Neural cell (in vitro differentiated cells): ENCODE data around the gene DOCK4. TPM values are rescaled to one million over a fixed set of nuclear protein-coding genes. Genes with fewer than 3 reads are reported as not detected.

Source experiments
- H2AFZ ChIP-seq: fragments of 200-600, 300-800 bp; sonication (generic), shearing (Covaris generic); 2 replicates; pipeline ENCODE4 v1.6.0; 2014; ENCODE audit warnings: low read depth, mild to moderate bottlenecking, antibody characterized with exemption, low read length, moderate library complexity
- H3F3A ChIP-seq: fragments of 200-600 bp; shearing (Covaris generic); 2 replicates; pipeline ENCODE4 v1.6.1; 2016; ENCODE audit warnings: mild to moderate bottlenecking, moderate library complexity, mixed read lengths, antibody characterized with exemption, low read length; ENCODE audit not compliant: insufficient read depth, poor library complexity, severe bottlenecking
- H3K27ac ChIP-seq: fragments of 200-600, 300-800 bp; sonication (generic), shearing (Covaris generic); 2 replicates; pipeline ENCODE4 v1.5.1; 2014; ENCODE audit warnings: mild to moderate bottlenecking, low read length, moderate library complexity
- H3K27me3 ChIP-seq: fragments of 300-800, 200-600 bp; sonication (generic), shearing (Covaris generic); 2 replicates; pipeline ENCODE4 v1.6.0; 2014; ENCODE audit warnings: mild to moderate bottlenecking, low read depth, low read length, moderate library complexity; ENCODE audit not compliant: insufficient read depth
- H3K36me3 ChIP-seq: fragments of 300-800, 200-600 bp; sonication (generic), shearing (Covaris generic); 2 replicates; pipeline ENCODE4 v1.5.1; 2014; ENCODE audit warnings: mild to moderate bottlenecking, antibody characterized with exemption, low read length, moderate library complexity; ENCODE audit not compliant: insufficient read depth
- H3K4me2 ChIP-seq: fragments of 300-800, 200-600 bp; sonication (generic), shearing (Covaris generic); 2 replicates; pipeline ENCODE4 v1.6.0; 2014; ENCODE audit warnings: mild to moderate bottlenecking, low read length
- H3K4me3 ChIP-seq: fragments of 300-800, 200-600 bp; sonication (generic), shearing (Covaris generic); 2 replicates; pipeline ENCODE4 v1.5.1; 2014; ENCODE audit warnings: mild to moderate bottlenecking, low read length, moderate library complexity
- H3K79me2 ChIP-seq: fragments of 200-600 bp; shearing (Covaris generic); replicated peaks from 2 replicates; pipeline ENCODE4 v1.6.0; 2014; ENCODE audit warnings: mild to moderate bottlenecking, low read length, moderate library complexity; ENCODE audit not compliant: insufficient read depth
- H3K9ac ChIP-seq: fragments of 300-800, 200-600 bp; sonication (generic), shearing (Covaris generic); 2 replicates; pipeline ENCODE4 v1.6.1; 2016; ENCODE audit warnings: mild to moderate bottlenecking, low read length, mixed read lengths
- H3K9me2 ChIP-seq: fragments of 200-600 bp; shearing (Covaris generic); 2 replicates; pipeline ENCODE4 v1.6.1; 2016; ENCODE audit warnings: mild to moderate bottlenecking, low read length, mixed read lengths; ENCODE audit not compliant: insufficient read depth
- H3K9me3 ChIP-seq: fragments of 200-600, 300-800 bp; sonication (generic), shearing (Covaris generic); 2 replicates; pipeline ENCODE4 v1.6.1; 2016; ENCODE audit warnings: mild to moderate bottlenecking, mixed run types, low read length, moderate library complexity, mixed read lengths
- H4K20me1 ChIP-seq: fragments of 200-600 bp; shearing (Covaris generic); 2 replicates; pipeline ENCODE4 v1.6.1; 2016; ENCODE audit warnings: mild to moderate bottlenecking, mixed run types; ENCODE audit not compliant: insufficient read depth
- CTCF ChIP-seq: fragments of 450-650 bp; IDR thresholded peaks from 2 replicates; pipeline ENCODE4 v1.5.1; 2014; ENCODE audit warnings: antibody characterized with exemption, mild to moderate bottlenecking, moderate library complexity; ENCODE audit not compliant: poor library complexity, severe bottlenecking
- EP300 ChIP-seq: fragments of 450-650 bp; conservative IDR thresholded peaks from 2 replicates; pipeline ENCODE4 v1.6.1; 2014; ENCODE audit warnings: antibody characterized with exemption, mild to moderate bottlenecking, moderate library complexity; ENCODE audit not compliant: poor library complexity, severe bottlenecking
- EZH2 ChIP-seq: fragments of 200-600, 300-800 bp; shearing (Covaris generic), sonication (generic); IDR thresholded peaks from 2 replicates; pipeline ENCODE4 v1.6.1; 2014; ENCODE audit warnings: antibody characterized with exemption, low read length, borderline replicate concordance, mild to moderate bottlenecking; ENCODE audit not compliant: insufficient read depth, poor library complexity, severe bottlenecking
- MXI1 ChIP-seq: fragments of 450-650 bp; conservative IDR thresholded peaks from 2 replicates; pipeline ENCODE4 v1.6.1; 2014; ENCODE audit warnings: antibody characterized with exemption, mild to moderate bottlenecking; ENCODE audit not compliant: poor library complexity, severe bottlenecking
- POLR2AphosphoS5 ChIP-seq: IDR thresholded peaks from 2 replicates; pipeline ENCODE4 v1.6.1; 2012
- RAD21 ChIP-seq: fragments of 450-650 bp; conservative IDR thresholded peaks from 2 replicates; pipeline ENCODE4 v1.6.1; 2014; ENCODE audit warnings: antibody characterized with exemption, mild to moderate bottlenecking, moderate library complexity
- REST ChIP-seq: IDR thresholded peaks from 2 replicates; pipeline ENCODE4 v1.6.1; 2012; ENCODE audit warnings: borderline replicate concordance
- SMC3 ChIP-seq: fragments of 450-650 bp; conservative IDR thresholded peaks from 2 replicates; pipeline ENCODE4 v1.6.1; 2014; ENCODE audit warnings: antibody characterized with exemption, mild to moderate bottlenecking, moderate library complexity; ENCODE audit not compliant: poor library complexity
- TAF1 ChIP-seq: IDR thresholded peaks from 2 replicates; pipeline ENCODE4 v1.6.1; 2012; ENCODE audit warnings: low read depth
- polyA minus RNA-seq: library from RNA; depleted of rRNA, polyadenylated mRNA; stranded (reverse); fragments of >200 nt; gene quantifications from 2 replicates; pipeline ENCODE4 v1.2.3, GENCODE V29; 2014
- polyA plus RNA-seq: library from polyadenylated mRNA; depleted of rRNA; stranded (reverse); fragments of >200 nt; gene quantifications from 2 replicates; pipeline ENCODE4 v1.2.3, GENCODE V29; 2014

DOCK4 gene
- polyA plus RNA-seq (24.3 and 28.1 TPM in 2 replicates), polyA minus RNA-seq (93.7 and 135 TPM in 2 replicates)

GRCh38 chr7:112206238-112206990 is at the start of gene DOCK4, which contains the start of gene ZNF277:
Gene DOCK4, minus strand, starts transcription at chr7:112206399. Its CDS starts 261 bp downstream, at chr7:112206138.
Gene ZNF277, plus strand, starts transcription at chr7:112206695. Its CDS starts 22 bp downstream, at chr7:112206717.
- H3K9me2 ChIP-seq = no peaks in the 10 kb centered on the region
- H3K9ac ChIP-seq = peak within 1 kb of the TSS; percentile 91
- H3K27me3 ChIP-seq = no peaks in the 10 kb centered on the region
- peaks cover 64% of the 10 kb centered on the region for H3K79me2 ChIP-seq
- peak within 1 kb of the TSS; percentile 82 for H3K27ac ChIP-seq
- H4K20me1 ChIP-seq = no peaks in the 10 kb centered on the region
- H2AFZ ChIP-seq = peak within 1 kb of the TSS; percentile 100
- H3K9me3 ChIP-seq = no peaks in the 10 kb centered on the region
- TF ChIP-seq CTCF (peak; percentile 21), POLR2AphosphoS5 (peak; percentile 60), REST (peak; percentile 84), TAF1 (peak; percentile 82), SMC3 (peak; percentile 49), RAD21 (no peak), MXI1 (peak; percentile 95), EZH2 (no peak), EP300 (peak; percentile 7)
- H3K4me3 ChIP-seq = peak within 1 kb of the TSS; percentile 97
- peak within 1 kb of the TSS; percentile 84 for H3K4me2 ChIP-seq
- H3K36me3 ChIP-seq = no peaks in the 10 kb centered on the region
- H3F3A ChIP-seq = no peaks in the 10 kb centered on the region

GRCh38 chr7:112255388-112255720 is 49.2 kb upstream of the DOCK4 start:
- H3K9me2 ChIP-seq = no peaks in the 10 kb centered on the region
- H3K9ac ChIP-seq = no peak overlapping the region
- no peaks in the 10 kb centered on the region for H3K27me3 ChIP-seq
- H3K4me3 ChIP-seq = no peak overlapping the region
- peaks cover 8% of the 10 kb centered on the region for H3K79me2 ChIP-seq
- no peak overlapping the region for H3K4me2 ChIP-seq
- no peaks in the 10 kb centered on the region for H3K36me3 ChIP-seq
- no peaks in the 10 kb centered on the region for H3F3A ChIP-seq
- no peaks in the 10 kb centered on the region for H3K9me3 ChIP-seq
- no peak for TF ChIP-seq REST
- no peak for TF ChIP-seq RAD21
- no peak for TF ChIP-seq MXI1
- no peak for TF ChIP-seq SMC3
- no peak for TF ChIP-seq CTCF
- H4K20me1 ChIP-seq = no peaks in the 10 kb centered on the region
- no peak overlapping the region for H3K27ac ChIP-seq
- no peak overlapping the region for H2AFZ ChIP-seq
